Mesenchymal stem cell (in vitro differentiated cells and primary cell): ENCODE data around the gene TRIM6.

Experiments
- DNase-seq: peaks from one replicate; pipeline ENCODE4 v3.0.0-alpha.2; 2013
- H2AFZ ChIP-seq: one replicate; pipeline ENCODE4 v1.6.1; 2013; ENCODE audit warnings: low read depth, mild to moderate bottlenecking, control low read depth, inconsistent platforms, low read length, moderate library complexity
- H2AK5ac ChIP-seq: 2 replicates; pipeline ENCODE4 v1.6.1; 2013; ENCODE audit warnings: low read length, moderate library complexity, mild to moderate bottlenecking, inconsistent platforms; ENCODE audit not compliant: severe bottlenecking
- H2BK120ac ChIP-seq: one replicate; pipeline ENCODE4 v1.6.1; 2013; ENCODE audit warnings: low read depth, mild to moderate bottlenecking, inconsistent platforms, low read length, moderate library complexity
- H2BK12ac ChIP-seq, 2 experiments: one replicate each; pipeline ENCODE4 v1.6.1; 2013; ENCODE audit warnings: inconsistent platforms in 2 of 2, low read length in 2 of 2, mild to moderate bottlenecking in 2 of 2, moderate library complexity in 2 of 2, control low read depth in 1 of 2
- H2BK15ac ChIP-seq: one replicate; pipeline ENCODE4 v1.6.1; 2013; ENCODE audit warnings: mild to moderate bottlenecking, low read depth, inconsistent platforms; ENCODE audit not compliant: poor library complexity, severe bottlenecking
- H2BK5ac ChIP-seq: 2 replicates; pipeline ENCODE4 v1.6.1; 2013; ENCODE audit warnings: low read depth, mild to moderate bottlenecking, low read length, control low read depth, inconsistent platforms; ENCODE audit not compliant: poor library complexity, severe bottlenecking
- H3K14ac ChIP-seq, 2 experiments: one replicate each; pipeline ENCODE4 v1.6.1; 2013; ENCODE audit warnings: inconsistent platforms in 2 of 2, low read length in 2 of 2, control low read depth in 1 of 2, mild to moderate bottlenecking in 1 of 2, moderate library complexity in 1 of 2
- H3K18ac ChIP-seq, 2 experiments: one replicate each; pipeline ENCODE4 v1.6.1; 2013; ENCODE audit warnings: inconsistent platforms in 2 of 2, low read length in 2 of 2, control low read depth in 1 of 2, low read depth in 1 of 2, mild to moderate bottlenecking in 1 of 2
- H3K23ac ChIP-seq, 2 experiments: one replicate each; pipeline ENCODE4 v1.6.1; 2013; ENCODE audit warnings: inconsistent platforms in 2 of 2, low read length in 2 of 2, mild to moderate bottlenecking in 2 of 2, moderate library complexity in 2 of 2, control low read depth in 1 of 2
- H3K27ac ChIP-seq: 2 replicates; pipeline ENCODE4 v1.5.1; 2013; ENCODE audit warnings: mild to moderate bottlenecking, moderate library complexity, low read length, control low read depth, inconsistent platforms; ENCODE audit not compliant: poor library complexity, severe bottlenecking
- H3K27me3 ChIP-seq, 2 experiments: 2 replicates each; pipeline versions ENCODE4 v1.6.1 to v1.7.0; 2013; ENCODE audit warnings: low read length in 2 of 2, mild to moderate bottlenecking in 2 of 2, moderate library complexity in 2 of 2, control low read depth in 1 of 2, inconsistent platforms in 1 of 2; ENCODE audit not compliant: control insufficient read depth in 1 of 2, insufficient read depth in 1 of 2
- H3K36me3 ChIP-seq, 2 experiments: 2 replicates each; pipeline versions ENCODE4 v1.6.1 to v1.7.0; 2013; ENCODE audit warnings: low read length in 2 of 2, control low read depth in 1 of 2, inconsistent platforms in 1 of 2, low read depth in 1 of 2, mild to moderate bottlenecking in 1 of 2; ENCODE audit not compliant: insufficient read depth in 2 of 2, control insufficient read depth in 1 of 2
- H3K4ac ChIP-seq, 2 experiments: one replicate each; pipeline ENCODE4 v1.6.1; 2013; ENCODE audit warnings: inconsistent platforms in 2 of 2, low read length in 2 of 2, mild to moderate bottlenecking in 2 of 2, moderate library complexity in 2 of 2, control low read depth in 1 of 2, low read depth in 1 of 2
- H3K4me1 ChIP-seq: 2 replicates; pipeline ENCODE4 v1.6.1; 2013; ENCODE audit warnings: low read depth, low read length, control low read depth; ENCODE audit not compliant: control insufficient read depth, insufficient read depth
- H3K4me2 ChIP-seq: 2 replicates; pipeline ENCODE4 v1.6.1; 2013; ENCODE audit warnings: low read length, mild to moderate bottlenecking, inconsistent platforms; ENCODE audit not compliant: poor library complexity, severe bottlenecking
- H3K4me3 ChIP-seq, 2 experiments: 2 replicates each; pipeline versions ENCODE4 v1.5.1 to v1.7.0; 2013; ENCODE audit warnings: low read length in 2 of 2, mild to moderate bottlenecking in 2 of 2, control low read depth in 1 of 2, low read depth in 1 of 2; ENCODE audit not compliant: insufficient read depth in 1 of 2
- H3K79me1 ChIP-seq: replicated peaks from 2 replicates; pipeline ENCODE4 v1.6.1; 2013; ENCODE audit warnings: mild to moderate bottlenecking, control low read depth, low read length, inconsistent platforms; ENCODE audit not compliant: poor library complexity, severe bottlenecking
- H3K9ac ChIP-seq: 2 replicates; pipeline ENCODE4 v1.7.0; 2013; ENCODE audit warnings: mild to moderate bottlenecking, low read length, moderate library complexity
- H3K9me3 ChIP-seq: 2 replicates; pipeline ENCODE4 v1.7.0; 2013; ENCODE audit warnings: mild to moderate bottlenecking, low read length; ENCODE audit not compliant: control insufficient read depth
- H4K8ac ChIP-seq: one replicate; pipeline ENCODE4 v1.6.1; 2013; ENCODE audit warnings: inconsistent platforms, mild to moderate bottlenecking, low read length, moderate library complexity
- H4K91ac ChIP-seq: one replicate; pipeline ENCODE4 v1.6.1; 2013; ENCODE audit warnings: mild to moderate bottlenecking, low read length, inconsistent platforms
- WGBS: methylation state at CpG from one replicate; pipeline ENCODE4 v1.1.7; 2013; ENCODE audit warnings: mixed read lengths; 5-methylcytosine and 5-hydroxymethylcytosine counted together

The TRIM6 gene

GRCh38 chr11:5605849-5606248 lies 9.4 kb downstream of the TRIM6 start:
- Histone ChIP-seq H3K23ac (no peak overlapping the region), H3K79me1 (peaks cover 1% of the 10 kb centered on the region), H3K9me3 (no peaks in the 10 kb centered on the region), H3K27ac (peak overlapping the region; percentile 34), H3K4me3 (no peak overlapping the region), H2BK120ac (no peak overlapping the region), H3K9ac (peak overlapping the region; percentile 11), H3K18ac (no peak overlapping the region), H3K36me3 (peaks cover 8 to 10% of the 10 kb centered on the region in 2 experiments), H2BK5ac (no peak overlapping the region), H3K4me1 (peaks cover 4% of the 10 kb centered on the region), H3K4ac (no peak overlapping the region), H2BK12ac (no peak overlapping the region), H4K8ac (no peak overlapping the region), H2AFZ (no peak overlapping the region), H3K27me3 (no peaks in the 10 kb centered on the region), H4K91ac (no peak overlapping the region), H3K4me2 (no peak overlapping the region), H2BK15ac (no peak overlapping the region), H2AK5ac (no peak overlapping the region), H3K14ac (no peak overlapping the region)
- WGBS = 66% methylated on average over 4 of the region's 5 CpGs
- DNase-seq = peak; percentile 74

GRCh38 chr11:5608808-5609207 lies 12.4 kb downstream of the TRIM6 start:
- Histone ChIP-seq H3K14ac (no peak overlapping the region), H4K8ac (no peak overlapping the region)

DNA sequence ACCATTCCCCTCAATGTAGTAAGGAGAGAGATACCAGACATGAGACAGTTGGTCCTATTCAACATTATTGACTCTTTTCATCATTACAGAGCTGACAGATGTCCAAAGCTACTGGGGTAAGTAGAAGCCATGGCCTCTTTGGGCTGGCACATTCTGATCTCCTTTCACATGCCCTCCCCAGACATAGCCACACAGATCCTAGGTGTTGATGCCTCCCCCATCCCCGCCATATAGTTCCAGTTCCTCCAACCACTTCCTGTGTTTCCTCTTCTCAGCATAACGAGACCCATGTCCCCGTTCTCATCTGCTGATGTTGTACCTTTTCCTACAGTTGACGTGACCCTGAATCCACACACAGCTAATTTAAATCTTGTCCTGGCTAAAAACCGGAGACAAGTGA lies 14.0 kb downstream of the TRIM6 start:
- H2BK5ac ChIP-seq = no peak overlapping the region
- H2AFZ ChIP-seq = no peak overlapping the region
- no peak overlapping the region for H3K4ac ChIP-seq
- no peaks in the 10 kb centered on the region for H3K9me3 ChIP-seq
- H4K91ac ChIP-seq = no peak overlapping the region
- no peak overlapping the region for H3K27ac ChIP-seq
- no peak overlapping the region for H3K4me3 ChIP-seq
- peaks cover 5 to 8% of the 10 kb centered on the region in 2 experiments for H3K36me3 ChIP-seq
- H3K14ac ChIP-seq = no peak overlapping the region
- no peak overlapping the region for H2AK5ac ChIP-seq
- no peak overlapping the region for H3K9ac ChIP-seq
- no peak overlapping the region for H3K4me2 ChIP-seq
- no peak overlapping the region for H2BK15ac ChIP-seq
- H3K18ac ChIP-seq = no peak overlapping the region
- H3K27me3 ChIP-seq = no peaks in the 10 kb centered on the region
- H3K79me1 ChIP-seq = no peaks in the 10 kb centered on the region
- 95% methylated on average over 5 of the region's 5 CpGs for WGBS
- H2BK12ac ChIP-seq = no peak overlapping the region
- H2BK120ac ChIP-seq = no peak overlapping the region
- DNase-seq = no peak
- H3K4me1 ChIP-seq = peaks cover 3% of the 10 kb centered on the region
- H4K8ac ChIP-seq = no peak overlapping the region
- H3K23ac ChIP-seq = no peak overlapping the region

More at GRCh38 chr11:5608808-5609207, 12.4 kb downstream of the TRIM6 start:
- Histone ChIP-seq H3K79me1 (no peaks in the 10 kb centered on the region), H3K23ac (no peak overlapping the region), H3K4me1 (peaks cover 3% of the 10 kb centered on the region), H3K9ac (no peak overlapping the region), H3K4ac (no peak overlapping the region), H2AK5ac (no peak overlapping the region), H2AFZ (no peak overlapping the region), H2BK120ac (no peak overlapping the region), H2BK15ac (no peak overlapping the region), H3K4me3 (no peak overlapping the region), H3K18ac (no peak overlapping the region), H3K4me2 (no peak overlapping the region), H3K36me3 (peaks cover 8 to 12% of the 10 kb centered on the region in 2 experiments), H2BK5ac (no peak overlapping the region), H2BK12ac (no peak overlapping the region), H3K9me3 (no peaks in the 10 kb centered on the region), H4K91ac (no peak overlapping the region), H3K27me3 (no peaks in the 10 kb centered on the region), H3K27ac (no peak overlapping the region)
- WGBS = 97% methylated on average over 6 of the region's 6 CpGs
- no peak for DNase-seq

DNA sequence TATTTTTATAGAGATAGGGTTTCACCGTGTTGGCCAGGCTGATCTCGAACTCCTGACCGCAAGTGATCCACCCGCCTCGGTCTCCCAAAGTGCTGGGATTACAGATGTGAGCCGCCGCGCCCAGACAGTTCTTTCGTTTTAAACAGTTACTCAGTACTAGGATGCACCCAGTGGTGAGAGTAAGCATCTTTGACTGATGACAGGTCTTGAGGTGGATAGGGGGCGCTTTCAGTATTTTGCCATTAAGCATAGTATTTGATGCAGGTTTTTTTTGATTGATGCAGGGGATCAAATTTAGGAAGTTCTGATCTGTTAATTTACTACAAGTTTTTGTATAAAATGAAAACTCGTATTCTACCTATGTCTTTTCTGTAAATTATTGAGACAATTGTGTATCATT lies 15.2 kb downstream of the TRIM6 start:
- 89% methylated on average over 10 of the region's 11 CpGs for WGBS
- H3K23ac ChIP-seq = no peak overlapping the region
- H3K79me1 ChIP-seq = no peaks in the 10 kb centered on the region
- no peaks in the 10 kb centered on the region for H3K9me3 ChIP-seq
- H2BK12ac ChIP-seq = no peak overlapping the region
- DNase-seq = no peak
- no peak overlapping the region for H2BK5ac ChIP-seq
- no peak overlapping the region for H2BK120ac ChIP-seq
- no peak overlapping the region for H3K4me2 ChIP-seq
- H3K4me1 ChIP-seq = no peaks in the 10 kb centered on the region
- no peak overlapping the region for H3K4ac ChIP-seq
- H2AK5ac ChIP-seq = no peak overlapping the region
- no peak overlapping the region for H3K27ac ChIP-seq
- peaks cover 5 to 8% of the 10 kb centered on the region in 2 experiments for H3K36me3 ChIP-seq
- no peak overlapping the region for H3K14ac ChIP-seq
- H3K9ac ChIP-seq = no peak overlapping the region
- H2BK15ac ChIP-seq = no peak overlapping the region
- H3K27me3 ChIP-seq = no peaks in the 10 kb centered on the region
- H4K8ac ChIP-seq = no peak overlapping the region
- no peak overlapping the region for H3K4me3 ChIP-seq
- no peak overlapping the region for H4K91ac ChIP-seq
- H3K18ac ChIP-seq = no peak overlapping the region
- no peak overlapping the region for H2AFZ ChIP-seq
